Measurements from ENCODE around the gene C11orf97.

Gene C11orf97

GRCh38 chr11:94515398-94515797 lies 3.1 kb downstream of the C11orf97 start:
- TF ChIP-seq GATA2 (IDR thresholded peaks at IDR 0.05; ENCODE audit: low read depth, low read length) = no peak
- TF ChIP-seq GATA3 (IDR thresholded peaks at IDR 0.05; ENCODE audit: low read depth, low read length) = no peak

GRCh38 chr11:94516725-94517124 lies 4.5 kb downstream of the C11orf97 start:
- TF ChIP-seq GATA3 (IDR thresholded peaks at IDR 0.05; ENCODE audit: low read depth, low read length) (no peak), GATA2 (IDR thresholded peaks at IDR 0.05; ENCODE audit: low read depth, low read length) (no peak)

GRCh38 chr11:94518300-94518699 lies 6.0 kb downstream of the C11orf97 start:
- no peak for TF ChIP-seq GATA3 (IDR thresholded peaks at IDR 0.05; ENCODE audit: low read depth, low read length)
- TF ChIP-seq GATA2 (IDR thresholded peaks at IDR 0.05; ENCODE audit: low read depth, low read length) = no peak

- TF ChIP-seq GATA3 (IDR thresholded peaks at IDR 0.05; ENCODE audit: low read depth, low read length) = no peak
These were observed 7.3 kb downstream of the C11orf97 start for GRCh38 chr11:94519478-94520084.

GRCh38 chr11:94521684-94522083 lies 9.4 kb downstream of the C11orf97 start:
- no peak for TF ChIP-seq GATA2 (IDR thresholded peaks at IDR 0.05; ENCODE audit: low read depth, low read length)
- no peak for TF ChIP-seq GATA3 (IDR thresholded peaks at IDR 0.05; ENCODE audit: low read depth, low read length)

GRCh38 chr11:94524341-94524740 lies 12.1 kb downstream of the C11orf97 start:
- TF ChIP-seq GATA3 (IDR thresholded peaks at IDR 0.05; ENCODE audit: low read depth, low read length) (no peak), GATA2 (IDR thresholded peaks at IDR 0.05; ENCODE audit: low read depth, low read length) (no peak)

- no peak for TF ChIP-seq GATA3 (IDR thresholded peaks at IDR 0.05; ENCODE audit: low read depth, low read length)
These were observed 13.5 kb downstream of the C11orf97 start for GRCh38 chr11:94525546-94526324.

- no peak for TF ChIP-seq GATA2 (IDR thresholded peaks at IDR 0.05; ENCODE audit: low read depth, low read length)
- TF ChIP-seq GATA3 (IDR thresholded peaks at IDR 0.05; ENCODE audit: low read depth, low read length) = no peak
These were observed 14.6 kb downstream of the C11orf97 start for GRCh38 chr11:94526645-94527438.

- TF ChIP-seq GATA2 (IDR thresholded peaks at IDR 0.05; ENCODE audit: low read depth, low read length) = no peak
- TF ChIP-seq GATA3 (IDR thresholded peaks at IDR 0.05; ENCODE audit: low read depth, low read length) = no peak
These were observed 16.3 kb downstream of the C11orf97 start for GRCh38 chr11:94528551-94528950.

- TF ChIP-seq GATA2 (IDR thresholded peaks at IDR 0.05; ENCODE audit: low read depth, low read length) (no peak), GATA3 (IDR thresholded peaks at IDR 0.05; ENCODE audit: low read depth, low read length) (no peak)
These were observed 19.9 kb downstream of the C11orf97 start for GRCh38 chr11:94532211-94532610.

- TF ChIP-seq GATA2 (IDR thresholded peaks at IDR 0.05; ENCODE audit: low read depth, low read length) (no peak), GATA3 (IDR thresholded peaks at IDR 0.05; ENCODE audit: low read depth, low read length) (no peak)
These were observed 20.9 kb downstream of the C11orf97 start for GRCh38 chr11:94533206-94533605.

- TF ChIP-seq GATA2 (IDR thresholded peaks at IDR 0.05; ENCODE audit: low read depth, low read length) (no peak), GATA3 (IDR thresholded peaks at IDR 0.05; ENCODE audit: low read depth, low read length) (no peak)
These were observed 21.7 kb downstream of the C11orf97 start for GRCh38 chr11:94533696-94534630.

- TF ChIP-seq GATA3 (IDR thresholded peaks at IDR 0.05; ENCODE audit: low read depth, low read length) (no peak), GATA2 (IDR thresholded peaks at IDR 0.05; ENCODE audit: low read depth, low read length) (no peak)
These were observed 24.1 kb downstream of the C11orf97 start for GRCh38 chr11:94536386-94536785.
